UCSD-AML1 (cell line): ENCODE results near the gene WDR18.
A peak's percentile ranks its signal among the peaks of the same experiment; 100 is the strongest.
"Not testable (repeated sequence)": the region's sequence is repeated elsewhere in the genome, so short reads cannot be mapped to it uniquely, and the experiment has no call there.

Source experiments
- DNase-seq: peaks from one replicate; lab custom pipeline; 2025; ENCODE audit not compliant: unreplicated experiment; lab: John Stamatoyannopoulos, UW

The WDR18 gene

GRCh38 chr19:948842-949496 lies 35.2 kb upstream of the WDR18 start:
- DNase-seq, result no peak

- no peak for DNase-seq
These were observed 33.6 kb upstream of the WDR18 start for GRCh38 chr19:950352-951066.

GRCh38 chr19:952049-952679 lies 32.0 kb upstream of the WDR18 start:
- DNase-seq, result no peak

DNA sequence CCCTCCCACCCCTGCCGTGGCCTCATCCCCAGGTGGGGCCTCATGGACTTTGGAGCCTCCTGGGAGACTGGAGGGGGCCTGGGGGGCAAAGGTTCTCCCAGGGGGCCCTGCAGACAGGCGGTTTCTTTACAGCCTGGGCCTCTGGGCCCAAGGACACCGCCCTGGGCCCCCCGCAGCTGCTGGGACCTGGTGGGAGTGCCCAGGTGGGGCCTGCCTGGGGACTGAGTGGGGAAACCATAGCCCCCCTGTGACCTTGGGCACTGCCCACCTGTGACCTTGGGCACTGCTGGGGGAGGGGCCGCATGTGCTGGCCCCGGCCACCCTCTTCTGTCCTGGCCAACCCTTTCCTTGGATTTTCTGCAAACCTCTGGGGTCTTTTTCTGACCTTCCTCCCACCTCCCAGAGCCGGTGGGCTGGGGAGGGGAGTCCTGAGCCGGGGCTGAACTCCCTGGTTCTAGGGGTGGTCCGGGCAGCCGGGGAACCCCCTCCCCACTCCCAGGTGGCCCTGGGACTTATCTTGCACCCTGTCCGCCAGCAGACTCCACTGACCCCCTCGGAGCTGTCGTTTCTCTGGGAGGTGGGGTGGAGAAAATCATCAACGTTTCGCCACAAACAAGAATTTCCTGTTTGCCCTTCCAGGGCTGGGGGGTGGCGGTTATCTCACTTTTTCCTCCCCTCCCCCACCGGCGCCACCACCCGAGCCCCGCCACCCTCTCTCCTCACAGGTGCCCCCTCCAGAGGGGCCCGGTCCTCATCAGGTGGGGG lies 31.3 kb upstream of the WDR18 start:
- no peak for DNase-seq

DNA sequence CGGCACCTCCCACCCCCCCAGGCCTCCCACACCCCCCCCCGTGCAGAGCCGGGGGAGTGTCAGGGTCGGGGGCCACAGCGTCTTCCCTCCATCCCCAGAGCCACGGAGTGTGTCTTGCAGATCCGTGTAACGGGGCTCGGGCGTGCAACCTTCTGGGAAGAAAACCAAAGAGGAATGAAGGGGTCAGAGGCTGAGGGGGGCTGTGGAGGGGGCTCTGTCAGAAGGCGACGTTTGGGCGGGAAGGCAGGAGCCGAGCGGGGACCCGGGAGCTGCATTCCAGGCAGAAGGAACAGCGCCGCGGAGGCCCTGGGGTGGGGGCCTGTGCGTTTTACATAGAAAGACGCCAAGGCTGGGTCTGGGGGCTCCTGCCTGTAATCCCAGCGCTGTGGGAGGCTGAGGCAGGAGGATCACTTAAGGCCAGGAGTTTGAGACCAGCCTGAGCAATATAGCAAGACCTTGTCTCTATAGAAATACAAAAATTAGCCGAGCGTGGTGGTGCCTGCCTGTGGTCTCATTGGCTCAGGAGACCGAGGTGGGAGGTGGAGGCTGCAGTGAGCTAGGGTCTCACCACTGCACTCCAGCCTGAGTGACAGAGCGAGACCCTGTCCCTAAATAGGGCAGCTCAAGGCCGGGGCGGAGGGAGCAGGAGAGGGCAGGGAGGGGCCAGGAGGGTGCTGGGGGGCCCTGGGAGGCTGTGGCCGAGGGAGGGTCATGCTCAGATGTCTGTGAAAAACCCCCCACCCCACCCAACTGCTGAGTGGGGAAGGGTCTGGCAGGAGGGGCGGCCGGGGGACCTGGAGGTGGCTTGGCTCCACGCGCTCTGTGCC lies 30.5 kb upstream of the WDR18 start:
- DNase-seq, result no peak

DNA sequence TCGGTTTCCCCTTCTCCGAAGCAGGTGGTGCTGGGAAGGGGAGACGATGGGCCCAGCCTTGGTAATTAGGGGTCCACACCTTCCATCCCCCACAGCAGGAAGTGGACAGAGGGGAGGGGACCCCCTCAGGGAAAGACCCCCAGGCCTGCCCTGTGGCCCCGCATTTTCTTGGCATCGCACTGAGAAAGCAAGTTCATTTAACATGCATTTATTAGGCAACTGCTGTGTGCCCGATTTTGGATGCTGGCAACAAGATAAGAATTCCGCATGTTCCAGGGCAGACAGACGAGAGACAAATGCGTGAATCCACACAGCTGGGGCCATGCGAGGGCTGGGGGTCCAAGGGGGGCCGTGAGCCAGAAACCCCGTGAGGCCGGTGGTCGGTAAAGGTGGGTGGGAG lies 29.9 kb upstream of the WDR18 start:
- no peak for DNase-seq

GRCh38 chr19:954672-955494 lies 29.3 kb upstream of the WDR18 start:
- no peak for DNase-seq

DNA sequence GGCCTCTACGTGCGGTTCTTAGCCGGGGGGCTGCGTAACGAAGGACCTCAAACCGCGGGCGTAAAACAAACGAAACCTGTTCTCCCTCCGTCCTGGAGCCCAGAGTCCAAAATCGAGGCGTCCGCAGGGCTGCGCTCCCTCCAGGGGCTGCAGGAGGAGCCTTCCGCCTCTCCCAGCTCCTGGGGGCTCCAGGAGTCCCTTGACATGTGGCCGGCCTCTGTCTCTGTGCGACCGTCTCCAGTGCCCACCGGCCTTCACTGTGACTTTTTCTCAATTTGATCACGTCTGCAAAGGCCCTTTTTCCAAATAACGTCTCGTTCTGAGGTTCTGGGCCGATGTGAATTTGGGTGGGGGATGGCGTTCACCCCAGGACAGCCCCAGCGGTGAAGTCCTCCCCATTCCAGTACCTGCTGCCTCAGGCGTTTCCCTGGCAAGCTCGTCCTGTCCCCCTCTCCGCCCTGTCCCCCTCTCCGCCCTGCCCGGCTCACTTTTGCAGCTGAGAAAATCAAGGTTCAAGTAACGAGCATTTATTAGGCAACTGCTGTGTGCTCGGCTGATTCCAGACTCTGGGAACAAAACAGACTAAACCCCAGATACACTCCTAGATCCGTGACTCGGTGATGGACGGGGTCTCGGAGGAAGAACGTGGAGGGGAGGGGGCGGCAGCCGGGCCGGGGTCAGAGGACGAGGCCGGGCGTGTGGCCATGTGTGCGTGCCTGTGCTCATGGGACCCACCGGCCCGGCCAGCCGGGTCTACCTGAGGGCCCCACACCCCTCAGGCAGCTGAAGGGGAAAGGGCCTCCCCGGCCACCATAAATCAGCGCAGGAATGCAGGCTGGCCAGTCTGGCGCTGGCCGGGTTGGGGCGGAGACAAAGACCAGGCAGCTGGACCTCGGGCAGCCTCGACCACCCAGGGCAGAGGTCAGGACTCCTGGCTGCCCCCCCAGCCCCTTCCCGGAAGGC lies 28.1 kb upstream of the WDR18 start:
- DNase-seq, result no peak

DNA sequence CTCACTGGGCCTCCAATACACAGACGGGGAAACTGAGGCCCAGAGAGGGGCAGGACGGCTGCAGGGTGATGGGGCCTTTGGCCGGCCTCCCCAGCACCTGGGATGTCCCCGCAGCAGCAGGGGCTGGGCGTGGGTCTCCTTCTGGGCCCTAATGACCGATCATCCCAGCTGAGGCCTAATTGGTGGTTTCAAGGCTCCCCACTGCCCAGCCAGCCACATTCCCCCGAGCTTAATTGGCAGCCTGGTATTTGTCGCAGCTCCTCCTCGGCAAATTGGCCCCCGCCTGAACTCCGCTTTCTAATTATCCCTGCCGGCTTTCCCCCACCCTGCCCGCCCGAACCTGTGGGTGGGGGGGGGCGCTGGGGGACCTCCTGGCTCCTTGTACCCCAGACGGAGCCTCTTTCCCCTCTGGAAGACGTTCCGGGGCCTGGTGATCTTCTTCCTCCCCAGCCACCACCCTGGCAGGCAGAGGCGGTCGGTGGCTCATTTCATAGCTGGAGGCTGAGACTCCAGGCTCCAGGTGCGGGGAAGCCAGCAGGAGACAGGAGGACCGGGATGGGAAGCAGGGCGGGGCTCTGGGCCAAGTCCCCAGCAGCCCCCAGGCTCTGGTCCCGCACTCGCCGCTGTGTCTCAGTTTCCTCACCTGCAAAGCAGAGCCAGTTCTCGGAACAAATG lies 27.2 kb upstream of the WDR18 start:
- no peak for DNase-seq

GRCh38 chr19:957578-957977 lies 26.6 kb upstream of the WDR18 start:
- DNase-seq, result not testable (repeated sequence)

GRCh38 chr19:958967-959855 lies 24.9 kb upstream of the WDR18 start:
- DNase-seq, result no peak

- DNase-seq, result no peak
These were observed 24.1 kb upstream of the WDR18 start for GRCh38 chr19:960020-960419.

DNA sequence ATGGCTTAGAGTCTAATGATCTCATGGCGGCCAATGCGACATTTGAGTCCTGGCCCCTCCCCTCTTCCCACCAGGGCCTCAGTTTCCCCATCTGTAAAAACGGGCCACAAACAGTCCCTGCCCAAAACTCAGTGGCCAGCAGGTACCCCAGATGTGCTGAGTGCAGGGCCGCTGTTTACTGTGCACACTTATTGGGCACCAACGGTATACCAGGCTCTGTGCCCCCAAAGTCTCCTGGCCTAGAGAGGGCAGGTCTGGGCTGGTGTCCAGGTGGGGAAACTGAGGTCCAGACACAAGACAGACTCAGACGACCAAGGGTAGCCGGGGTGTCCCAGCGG lies 23.6 kb upstream of the WDR18 start:
- no peak for DNase-seq

- peak; percentile 21 for DNase-seq
These were observed 22.1 kb upstream of the WDR18 start for GRCh38 chr19:961866-962620.

GRCh38 chr19:962683-963400 lies 21.3 kb upstream of the WDR18 start:
- DNase-seq, result no peak

- DNase-seq, result peak; percentile 15
These were observed 20.6 kb upstream of the WDR18 start for GRCh38 chr19:963486-963951.
